Stimulated activated CD8-positive, alpha-beta memory T cell treated with anti-CD3 and anti-CD28 coated beads, Interleukin-15, amount 100 ng/mL, for 1 hour (primary cell): ENCODE measurements around the gene SDK1.

Source experiments
- DNase-seq: peaks from one replicate; pipeline ENCODE4 v3.0.0-alpha.2; 2020; ENCODE audit warnings: low read depth

The SDK1 gene

DNA sequence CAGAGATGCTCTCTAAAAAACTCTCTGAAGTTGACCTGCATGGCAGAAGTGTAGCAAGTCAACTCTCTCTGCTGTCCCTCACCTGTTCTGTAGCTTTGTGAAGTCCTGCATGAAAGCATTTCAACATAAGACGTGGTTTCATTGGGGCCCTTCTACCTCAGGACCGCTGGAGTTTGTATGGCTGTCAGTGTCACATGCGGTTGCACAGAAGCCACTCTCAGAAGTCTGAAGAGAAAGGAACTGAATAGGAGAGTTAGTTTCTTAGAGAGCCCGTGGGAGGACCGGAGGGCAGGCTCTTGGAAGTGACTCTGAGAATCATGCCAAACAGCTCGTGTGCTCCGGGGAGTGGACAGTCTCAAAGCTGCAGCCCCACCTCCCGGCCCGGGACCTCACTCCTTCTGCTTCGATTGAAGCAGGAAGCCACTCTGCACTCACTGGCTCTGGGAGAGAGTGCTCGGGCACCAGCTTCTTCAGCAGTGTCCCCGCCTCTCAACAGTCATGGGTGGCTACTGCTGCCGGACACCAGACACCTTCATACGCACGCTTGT, 486.7 kb downstream of the SDK1 start:
- no peak for DNase-seq

DNA sequence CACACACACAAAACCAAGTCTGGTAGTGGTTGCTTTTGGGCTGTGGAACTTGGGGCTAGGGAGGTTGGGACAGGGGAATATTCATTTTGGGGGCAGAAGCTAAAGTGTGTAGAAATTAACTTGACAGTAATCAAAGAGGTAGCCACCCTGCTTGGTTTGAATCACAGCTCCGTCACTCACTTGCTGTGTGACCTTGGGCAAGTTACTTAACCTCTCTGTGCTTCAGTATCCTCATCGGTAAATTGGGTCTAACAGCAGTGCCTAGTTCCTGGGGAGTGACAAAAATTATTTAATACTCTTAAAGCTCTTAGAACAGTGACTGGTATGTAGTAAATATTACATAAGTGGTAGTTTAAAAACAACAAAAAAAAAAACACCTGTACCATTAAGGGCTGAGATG, 489.8 kb downstream of the SDK1 start:
- DNase-seq: no peak

DNA sequence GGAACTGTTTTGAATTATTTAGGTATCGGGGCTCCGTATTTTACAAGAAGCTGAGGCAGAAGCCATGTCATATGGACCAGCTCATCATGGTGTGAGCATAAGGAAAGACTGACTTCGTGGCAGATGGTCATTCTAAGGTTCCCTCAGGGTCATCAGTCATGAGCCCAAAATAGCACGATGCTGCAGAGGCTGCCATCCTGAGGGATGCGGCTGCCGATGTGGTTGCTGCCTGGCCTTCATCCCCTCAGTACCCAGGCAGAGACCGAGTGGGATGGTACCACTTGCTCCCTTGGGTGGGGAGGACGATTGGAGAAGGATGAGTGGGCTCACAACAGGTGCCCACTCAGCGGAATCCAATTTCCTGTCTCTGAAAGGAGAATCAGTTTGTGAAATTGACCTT, 490.3 kb downstream of the SDK1 start:
- DNase-seq: no peak

GRCh38 chr7:3795141-3795540, 494.1 kb downstream of the SDK1 start:
- no peak for DNase-seq

DNA sequence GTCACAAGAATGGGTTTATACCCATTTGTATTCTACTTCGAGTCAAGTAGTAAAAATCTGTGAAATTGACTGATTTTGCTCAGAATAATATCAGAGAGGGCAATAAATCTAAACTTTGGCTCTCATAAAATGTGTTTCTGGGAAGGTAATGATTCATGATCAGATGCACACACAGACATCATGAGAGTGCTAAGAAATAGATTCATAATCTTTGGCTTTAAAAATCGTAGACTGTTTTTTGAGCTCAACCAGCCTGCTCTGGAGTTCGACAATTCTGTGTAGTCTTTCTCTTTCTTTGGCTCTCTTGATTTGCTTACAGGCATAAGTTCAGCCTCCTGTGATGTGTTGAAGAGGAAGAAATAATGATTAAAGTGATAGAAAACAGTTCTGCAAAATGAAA, 494.7 kb downstream of the SDK1 start:
- DNase-seq: no peak

GRCh38 chr7:3805151-3805550, 504.1 kb downstream of the SDK1 start:
- no peak for DNase-seq

GRCh38 chr7:3806516-3806915, 505.5 kb downstream of the SDK1 start:
- DNase-seq: no peak

DNA sequence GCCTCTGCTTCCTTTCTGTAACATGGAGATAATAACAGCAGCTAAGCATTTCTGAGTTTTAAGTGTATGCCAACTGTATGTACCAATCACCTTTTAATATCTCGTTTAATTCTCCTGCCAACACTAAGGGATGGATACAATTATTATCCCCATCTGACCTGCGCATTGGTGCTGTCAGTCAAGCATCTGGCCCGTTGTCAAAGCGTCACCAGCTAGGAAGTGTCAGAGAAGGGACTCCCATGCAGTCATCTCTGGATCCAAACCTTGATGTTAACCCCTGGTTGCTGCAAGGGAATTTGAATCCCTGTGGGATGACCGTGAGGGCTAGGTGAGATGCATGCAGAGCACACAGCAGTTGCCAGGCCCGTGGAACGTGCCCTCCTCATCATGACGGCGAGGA, 506.8 kb downstream of the SDK1 start:
- DNase-seq: no peak

DNA sequence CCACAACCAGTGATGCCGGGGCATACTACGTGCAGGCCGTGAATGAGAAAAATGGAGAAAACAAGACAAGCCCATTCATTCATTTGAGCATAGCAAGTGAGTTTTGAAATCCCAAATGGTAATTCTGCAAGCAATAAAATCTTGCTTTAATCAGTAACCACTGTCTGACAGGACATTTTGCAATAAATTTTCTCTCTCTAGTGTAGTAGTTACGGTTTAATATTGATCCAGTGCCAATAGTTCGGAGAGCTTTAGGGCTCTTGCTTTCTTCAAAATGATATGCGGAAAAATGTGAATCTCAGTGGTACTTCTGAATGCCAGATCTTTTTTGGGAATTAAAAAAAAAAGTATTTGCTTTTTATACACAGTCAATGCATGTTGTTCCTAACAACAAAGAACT, 520.4 kb downstream of the SDK1 start:
- DNase-seq: no peak

DNA sequence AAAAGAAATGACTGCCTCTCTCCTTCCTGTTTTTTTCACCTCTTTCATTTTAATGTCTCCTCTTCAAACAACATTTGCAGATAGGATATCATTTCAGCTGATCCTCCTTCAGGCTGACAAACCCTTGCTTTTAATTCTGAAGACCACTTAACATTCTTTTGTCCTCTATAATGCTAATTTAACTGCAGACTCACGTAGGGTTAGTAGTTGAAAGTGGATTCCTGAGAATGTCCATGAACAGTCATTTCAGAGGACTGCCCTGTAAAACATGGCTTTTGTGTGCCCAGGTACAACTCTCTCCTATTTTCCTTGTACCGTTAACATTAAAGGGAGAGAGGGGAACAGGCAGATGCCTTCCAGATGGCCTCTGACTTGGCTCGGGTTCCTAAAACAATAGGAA, 524.4 kb downstream of the SDK1 start:
- no peak for DNase-seq

- DNase-seq: no peak
Measured at GRCh38 chr7:3832199-3832598, 531.1 kb downstream of the SDK1 start.

- DNase-seq: no peak
Measured at GRCh38 chr7:3835109-3835508, 534.1 kb downstream of the SDK1 start.

DNA sequence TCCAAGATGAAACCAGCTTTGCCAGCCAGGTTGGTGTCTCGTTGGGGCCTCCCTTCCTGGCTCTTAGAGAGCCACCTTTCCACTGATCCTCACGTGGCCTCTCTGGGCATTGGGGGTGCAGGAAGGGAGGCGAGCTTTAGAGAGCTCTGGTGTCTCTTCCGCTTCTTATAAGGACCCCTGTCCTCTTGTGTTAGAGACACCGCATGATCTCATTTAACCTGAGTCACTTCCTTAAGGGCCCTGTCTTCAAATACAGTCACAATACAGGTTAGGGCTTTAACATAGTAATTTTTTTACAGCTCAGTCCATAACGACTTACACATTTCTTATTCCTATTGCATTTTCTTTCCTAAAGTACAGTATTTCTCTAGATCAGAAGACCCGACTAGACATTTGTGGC, 535.8 kb downstream of the SDK1 start:
- DNase-seq: no peak

DNA sequence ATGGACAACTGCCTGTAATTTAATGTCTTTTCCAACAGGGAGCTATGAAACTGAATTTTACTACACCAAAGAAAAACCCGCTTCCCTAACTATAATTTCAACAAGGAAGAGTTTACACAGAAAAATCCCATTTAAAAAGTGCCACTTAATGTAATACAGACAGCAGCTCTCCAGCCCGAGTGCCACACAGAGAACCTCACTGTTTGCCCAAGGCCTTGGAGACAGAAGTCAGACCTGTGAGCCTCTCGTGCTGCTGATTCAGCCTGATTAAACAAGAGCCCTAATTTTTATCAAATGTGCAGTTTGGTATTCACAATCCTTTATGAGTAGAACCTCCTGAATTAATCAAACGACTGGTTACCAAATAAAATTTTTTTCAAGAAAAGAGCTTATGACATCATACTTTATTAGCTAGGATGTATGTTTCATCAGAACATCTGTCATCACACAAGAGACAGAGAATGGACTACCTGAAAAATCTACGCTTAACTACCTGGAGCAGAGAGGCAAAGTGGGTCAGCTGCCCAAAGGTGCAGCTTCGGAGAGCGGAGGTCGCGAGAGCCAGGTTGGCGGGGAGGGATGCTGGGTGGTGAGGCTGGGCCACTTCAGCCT, 543.6 kb downstream of the SDK1 start:
- no peak for DNase-seq

DNA sequence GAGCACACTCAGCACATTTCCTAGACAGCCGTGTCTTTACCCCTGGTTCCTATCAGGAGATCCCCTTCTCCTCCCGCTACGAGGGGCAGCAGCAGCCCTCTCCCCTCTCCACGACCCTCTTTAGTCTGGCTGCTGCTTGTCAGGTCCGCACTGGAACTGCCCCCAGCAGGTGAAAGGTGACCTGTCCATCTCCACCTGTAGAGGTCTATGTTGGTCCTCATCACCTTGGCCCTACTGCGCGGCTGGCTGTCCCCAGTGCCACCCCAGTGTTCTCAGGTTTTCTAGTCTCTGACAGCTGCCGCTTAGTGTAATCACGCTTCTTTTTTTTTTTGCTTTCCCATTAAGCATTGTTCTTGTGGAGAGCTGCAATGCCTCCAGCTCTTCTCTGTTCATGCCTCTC, 545.7 kb downstream of the SDK1 start:
- DNase-seq: no peak

- no peak for DNase-seq
Measured at GRCh38 chr7:3847336-3847735, 546.3 kb downstream of the SDK1 start.

GRCh38 chr7:3859431-3859830, 558.4 kb downstream of the SDK1 start:
- DNase-seq: no peak

DNA sequence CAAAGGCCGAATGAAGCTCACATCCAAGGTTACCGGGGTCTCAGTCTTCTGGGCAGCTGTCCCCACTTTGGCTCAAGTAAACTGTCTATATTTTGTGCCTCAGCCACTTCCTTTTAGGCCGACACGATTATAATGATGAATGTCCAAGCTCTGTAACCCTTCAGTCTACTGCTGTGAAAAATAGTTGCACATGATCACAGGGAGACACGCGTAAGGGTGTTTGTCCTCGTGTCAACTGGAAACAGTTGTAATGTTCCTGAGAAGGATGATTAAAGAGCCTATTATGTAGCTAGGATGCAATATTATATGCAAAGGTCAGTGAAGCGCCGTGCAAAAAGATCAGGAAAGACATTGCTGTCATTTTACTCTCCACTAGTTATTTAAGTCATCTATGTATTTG, 559.9 kb downstream of the SDK1 start:
- no peak for DNase-seq

DNA sequence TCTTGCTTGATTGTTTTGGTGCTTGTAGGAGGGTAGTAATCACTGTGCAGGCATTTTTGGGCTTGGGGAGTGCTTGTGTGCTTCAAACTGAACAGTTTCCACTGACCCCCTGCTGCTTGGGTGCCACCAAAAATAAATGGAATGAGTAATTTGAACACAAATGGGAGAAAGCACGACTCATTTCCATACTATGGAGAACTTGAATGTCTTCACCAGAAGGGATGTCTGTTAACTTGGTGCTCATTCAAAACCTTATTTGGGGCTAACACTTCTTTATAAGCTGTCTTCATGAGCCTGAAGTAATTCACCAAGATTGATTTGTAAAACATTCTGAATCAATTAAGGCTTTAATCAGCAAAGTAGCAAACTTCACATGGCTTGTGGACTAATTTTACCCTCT, 560.3 kb downstream of the SDK1 start:
- no peak for DNase-seq

DNA sequence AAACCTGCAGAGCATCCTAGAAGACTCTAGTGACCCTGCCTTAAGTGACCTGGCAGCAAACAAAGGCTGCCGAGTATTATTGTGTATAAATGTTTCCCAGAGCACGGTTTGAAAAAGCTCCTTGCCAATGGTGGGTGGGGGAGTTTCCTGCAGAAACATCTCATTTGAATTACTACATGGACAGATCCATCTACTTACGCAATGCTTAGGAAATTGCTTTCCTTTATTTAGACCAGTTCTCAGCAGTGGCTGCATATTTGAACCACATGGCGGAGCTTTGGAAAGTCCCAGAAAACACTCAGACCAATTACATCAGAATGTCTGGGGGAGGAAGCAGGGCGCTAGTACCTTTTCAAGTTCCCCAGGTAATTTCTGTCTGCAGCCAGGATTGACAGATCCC, 560.9 kb downstream of the SDK1 start:
- no peak for DNase-seq

- no peak for DNase-seq
Measured at GRCh38 chr7:3862774-3863173, 561.7 kb downstream of the SDK1 start.

DNA sequence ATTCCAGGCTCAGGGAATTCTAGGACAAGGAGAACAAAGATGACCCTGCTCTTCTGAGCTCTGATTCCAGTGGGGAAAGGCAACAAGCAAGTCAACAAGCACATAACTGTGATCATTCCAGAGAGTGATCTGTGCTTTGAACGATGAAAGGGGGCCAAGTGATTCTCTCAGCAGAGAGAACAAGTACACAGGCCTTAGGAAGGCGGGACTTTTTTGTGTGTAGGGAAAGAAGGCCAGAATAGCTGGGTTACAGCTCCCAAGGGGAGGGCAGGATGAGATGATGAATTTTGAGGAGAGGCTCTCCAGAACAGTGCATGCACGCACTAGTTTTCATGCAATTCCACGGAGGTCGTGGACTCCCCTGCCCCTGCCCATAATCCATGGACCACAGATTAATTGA, 565.2 kb downstream of the SDK1 start:
- no peak for DNase-seq

- no peak for DNase-seq
Measured at GRCh38 chr7:3867863-3868262, 566.8 kb downstream of the SDK1 start.

DNA sequence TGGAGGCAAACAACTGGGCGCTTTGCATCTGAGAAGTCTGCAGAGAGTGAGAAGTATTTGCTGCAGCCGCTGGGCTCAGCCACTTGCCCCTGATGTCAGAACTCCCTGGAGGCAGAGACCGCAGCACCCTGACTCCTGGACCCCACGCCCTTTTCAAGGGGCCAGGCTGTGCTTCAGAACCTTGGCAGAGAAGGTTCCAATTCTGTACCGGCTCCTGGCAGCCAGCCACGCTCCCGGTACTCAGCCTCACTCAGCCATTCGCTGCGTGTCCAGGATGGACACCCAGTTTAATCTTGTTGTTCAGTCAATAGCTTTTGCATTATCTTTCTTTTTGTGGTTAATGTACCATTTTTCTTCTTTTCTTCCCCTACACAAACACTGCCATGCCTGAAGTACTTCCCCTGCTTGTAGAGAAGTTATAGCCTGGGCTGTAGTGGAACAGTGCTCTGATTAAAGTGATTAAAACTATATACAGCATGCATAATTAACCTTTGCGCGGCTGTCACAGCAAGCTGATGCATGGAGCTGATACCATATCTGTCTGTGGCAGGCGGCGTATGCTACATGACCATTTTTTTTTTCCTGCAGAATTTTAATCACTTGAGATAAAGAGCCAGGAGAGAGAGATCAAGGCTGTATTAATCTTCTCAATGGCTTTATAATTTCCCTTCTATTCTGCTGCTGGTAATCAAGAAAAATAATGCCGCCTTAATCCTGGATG, 578.5 kb downstream of the SDK1 start:
- DNase-seq: no peak
